GM18508 (cell line): ENCODE data around the gene NAGA.
"Not testable (repeated sequence)": the region's sequence is repeated elsewhere in the genome, so short reads cannot be mapped to it uniquely, and the experiment has no call there.

Experiments
- ATAC-seq: cut with Tn5 transposase; IDR thresholded peaks from one replicate; pipeline ENCODE4 v1.9.1; 2021; ENCODE audit warnings: moderate number of reproducible peaks; ENCODE audit not compliant: insufficient read depth, unreplicated experiment

The NAGA gene

GRCh38 chr22:42076764-42077485 is 6.3 kb upstream of the NAGA start:
- ATAC-seq = no peak

DNA sequence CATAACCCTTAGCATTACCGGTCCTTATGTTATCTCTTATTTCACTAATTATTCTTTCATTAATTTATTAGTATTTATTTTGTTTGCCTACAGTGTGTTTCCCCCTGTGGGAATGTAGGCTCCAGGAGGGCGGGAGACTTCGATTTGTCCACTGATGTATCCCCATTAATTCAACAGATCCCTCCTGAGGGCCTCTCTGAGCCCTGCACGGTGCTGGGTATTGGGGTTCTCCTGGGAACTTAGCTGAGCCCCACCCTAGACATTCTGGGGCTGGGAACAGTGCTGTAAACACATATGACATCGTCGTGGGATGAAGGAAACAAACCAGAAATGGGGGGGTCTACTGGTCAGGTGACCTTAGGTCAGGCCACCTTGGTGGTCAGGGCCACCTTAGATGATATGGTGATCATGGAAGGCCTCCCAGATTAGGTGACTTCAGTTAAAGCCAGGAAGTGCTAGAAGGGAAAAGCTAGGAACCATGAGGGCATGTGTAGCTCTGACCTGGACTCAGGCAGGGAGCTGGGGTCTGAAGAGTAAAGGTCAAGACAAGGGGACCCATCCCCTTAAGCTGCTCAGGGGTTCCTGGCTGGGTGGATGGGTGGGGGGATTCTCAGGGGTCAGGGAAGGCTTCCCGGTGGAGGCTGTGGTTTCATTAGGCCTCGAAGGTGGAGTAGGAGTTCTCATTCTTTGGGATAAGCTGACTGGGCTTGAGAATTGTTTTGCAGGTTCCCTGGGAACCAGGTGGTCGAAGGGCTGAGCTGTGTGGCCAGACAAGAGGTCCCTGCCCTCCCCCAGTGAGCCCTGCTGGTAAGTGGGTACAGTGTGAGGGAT is 4.4 kb upstream of the NAGA start:
- no peak for ATAC-seq

DNA sequence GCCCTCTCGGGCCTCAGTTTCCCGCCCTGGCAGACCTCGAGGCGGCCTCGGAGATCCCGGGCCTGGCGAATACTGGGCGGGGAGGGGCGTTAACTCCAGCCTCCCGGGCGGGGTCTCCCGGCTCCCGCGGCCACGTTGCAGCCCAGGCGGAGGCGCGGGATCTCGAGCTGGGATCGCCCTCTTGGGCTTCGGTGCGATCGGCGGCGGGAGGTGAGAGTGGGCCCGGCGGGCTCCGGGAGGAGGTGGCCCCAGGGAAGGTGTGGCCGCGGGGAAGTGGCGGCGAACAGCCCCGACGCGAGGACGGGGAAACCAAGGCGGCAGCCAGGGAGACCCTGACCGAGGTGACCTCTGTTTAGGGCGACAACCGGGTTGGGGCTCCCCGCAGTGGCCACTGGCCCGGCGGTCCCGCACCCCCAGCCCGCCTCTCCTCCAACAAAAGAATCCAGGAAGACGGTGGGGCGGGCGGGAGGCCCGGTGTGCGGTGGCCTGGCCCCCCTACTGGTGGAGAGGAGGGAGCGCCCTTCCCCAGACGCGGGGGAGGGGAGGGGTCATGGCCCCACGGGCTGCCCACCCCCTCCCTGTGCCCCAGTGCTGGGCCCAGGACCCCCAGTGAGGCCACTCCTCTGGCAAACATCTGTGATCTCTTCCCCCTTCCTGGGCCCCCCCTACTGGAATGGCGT is 3.7 kb upstream of the NAGA start, which contains the start of gene PHETA2:
PHETA2 (plus strand) TSS at position 117 of the 680 bp plus-strand sequence. CDS start 3,046 bp downstream, outside the sequence.
- no peak for ATAC-seq

- ATAC-seq = no peak
These were observed 3.0 kb upstream of the NAGA start for GRCh38 chr22:42073621-42074041.

- ATAC-seq = no peak
These were observed 2.2 kb upstream of the NAGA start for GRCh38 chr22:42072606-42073330.

- not testable (repeated sequence) for ATAC-seq
These were observed 896 bp upstream of the NAGA start for GRCh38 chr22:42071508-42071907.

GRCh38 chr22:42069801-42070516 is 653 bp downstream of the NAGA start:
- no peak for ATAC-seq

DNA sequence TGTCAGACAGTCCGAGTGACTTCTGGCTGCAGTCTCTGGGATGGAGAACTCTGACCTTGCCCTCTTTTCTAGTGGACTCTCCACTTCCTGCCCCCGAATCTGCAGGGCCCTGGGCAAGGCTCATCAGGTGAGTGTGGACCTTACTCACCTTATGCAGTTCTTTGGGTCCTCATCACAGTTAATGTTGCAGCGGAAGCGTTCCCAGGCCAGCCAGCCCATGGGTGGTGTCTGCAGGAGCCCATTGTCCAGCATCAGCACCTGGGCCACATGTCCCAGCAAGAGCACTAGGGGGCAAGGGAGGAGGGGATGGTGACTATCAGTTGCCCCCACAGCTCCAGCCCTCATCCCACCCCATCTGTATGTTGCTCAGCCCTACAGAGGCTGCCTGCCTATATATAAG is 2.3 kb downstream of the NAGA start:
- no peak for ATAC-seq

GRCh38 chr22:42067671-42068251 is 2.9 kb downstream of the NAGA start:
- ATAC-seq = no peak

GRCh38 chr22:42066937-42067336 is 3.7 kb downstream of the NAGA start:
- ATAC-seq = no peak

- ATAC-seq = no peak
These were observed 4.4 kb downstream of the NAGA start for GRCh38 chr22:42066126-42066761.

DNA sequence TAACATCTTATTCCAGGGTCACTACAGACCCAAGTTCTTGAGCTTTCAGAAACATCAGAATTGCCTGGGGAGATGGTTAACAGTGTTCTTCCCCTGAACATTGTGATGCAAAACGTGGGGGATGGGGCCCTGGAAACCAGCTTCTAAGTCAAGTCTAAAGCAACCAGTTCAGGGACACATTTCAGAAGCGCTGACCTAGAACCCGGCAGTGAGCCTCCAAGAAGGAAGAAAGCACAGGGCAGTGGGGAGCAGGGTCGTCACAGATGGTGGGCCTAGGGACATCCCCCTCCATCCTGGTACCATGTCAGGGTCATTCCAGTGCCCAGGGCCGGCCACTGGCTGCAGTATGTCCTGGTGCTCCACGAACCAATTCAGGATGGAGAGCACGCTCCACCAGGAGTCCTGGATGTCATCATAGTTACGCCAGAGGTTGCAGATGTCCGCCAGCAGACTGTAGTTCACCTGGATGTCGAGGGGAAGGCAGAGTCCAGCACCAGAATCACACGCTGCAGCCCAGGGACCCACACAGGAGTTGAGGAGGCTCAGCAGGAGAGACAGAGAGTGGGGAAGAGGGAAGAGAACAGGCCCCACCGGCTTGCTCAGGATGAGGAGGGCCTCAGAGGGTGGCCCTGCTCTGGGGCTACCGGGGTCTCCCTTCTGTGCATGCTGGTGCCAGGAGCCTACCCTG is 5.0 kb downstream of the NAGA start:
- no peak for ATAC-seq

GRCh38 chr22:42064629-42065028 is 6.0 kb downstream of the NAGA start:
- no peak for ATAC-seq

GRCh38 chr22:42062506-42063170 is 8.0 kb downstream of the NAGA start:
- no peak for ATAC-seq

DNA sequence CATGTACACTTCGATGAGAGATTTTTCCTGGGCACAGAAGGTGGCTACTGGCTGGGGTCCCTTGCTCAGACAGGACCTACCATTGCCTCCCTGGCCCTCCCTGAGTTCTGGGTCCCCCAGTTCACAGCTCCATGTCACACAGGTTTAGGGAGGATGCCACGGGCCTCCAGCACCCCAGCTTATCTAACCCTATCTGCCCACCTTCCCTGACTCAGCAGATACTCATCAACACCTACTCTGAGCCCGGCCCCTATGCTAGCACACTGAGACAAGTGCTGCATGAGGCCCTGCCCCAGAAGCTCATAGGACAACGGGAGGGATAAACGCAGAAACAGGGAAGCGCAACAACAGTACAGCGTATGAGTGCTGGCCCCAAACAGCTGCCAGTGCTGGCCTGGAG is 9.6 kb downstream of the NAGA start:
- no peak for ATAC-seq

DNA sequence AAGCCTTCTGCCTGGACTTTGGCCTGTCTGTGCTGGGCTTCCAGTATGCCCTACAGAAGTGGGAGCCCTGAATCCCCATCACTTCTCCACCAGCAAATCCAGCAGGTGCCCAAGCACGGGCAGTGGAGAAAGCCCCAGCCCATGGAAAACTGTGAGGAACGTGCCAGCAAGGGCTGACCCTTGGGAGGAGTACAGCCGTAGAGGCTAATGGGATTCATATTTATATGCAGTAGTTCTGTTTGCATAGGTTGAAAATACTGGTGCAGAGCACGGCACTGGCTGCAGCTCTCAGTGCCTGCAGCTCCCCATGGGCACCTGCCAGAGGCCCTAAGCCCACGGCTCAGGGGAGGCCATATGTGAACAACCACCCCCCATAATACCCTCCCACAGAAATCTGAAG is 10.1 kb downstream of the NAGA start:
- ATAC-seq = no peak

DNA sequence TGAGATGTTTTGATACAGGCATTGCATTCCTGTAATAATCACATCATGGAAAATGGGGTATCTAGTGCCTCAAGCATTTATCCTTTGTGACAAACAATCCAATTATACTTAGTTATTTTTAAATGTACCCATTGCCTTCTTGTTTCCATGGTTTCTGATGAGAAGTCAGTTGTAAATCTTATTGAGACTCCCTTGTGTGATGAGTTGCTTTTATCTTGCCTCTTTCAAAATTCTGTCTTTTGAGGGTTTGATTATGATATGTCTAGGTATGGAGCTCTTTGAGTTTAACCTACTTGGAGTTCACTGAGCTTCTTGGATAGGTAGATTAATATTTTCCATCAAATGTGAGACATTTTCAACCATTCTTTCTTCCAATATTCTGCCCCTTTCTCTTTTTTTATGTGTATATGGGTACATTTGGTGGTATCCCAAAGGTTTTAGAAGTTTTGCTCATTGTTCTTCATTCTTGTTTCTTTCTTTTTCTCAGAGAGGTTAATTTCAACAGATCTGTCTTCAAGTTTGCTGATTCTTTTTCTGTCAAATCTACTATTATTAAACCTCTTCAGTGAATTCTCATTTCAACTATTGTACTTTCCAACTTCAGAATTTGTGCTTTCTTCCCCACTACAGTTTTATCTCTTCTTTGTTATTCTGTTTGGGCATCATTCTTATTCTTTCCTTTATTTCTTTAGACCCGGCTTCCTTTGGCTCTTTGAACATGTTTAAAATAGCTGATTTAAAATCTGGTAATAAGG is 13.7 kb downstream of the NAGA start:
- ATAC-seq = no peak
